CD4-positive, alpha-beta T cell treated with Interleukin-6 for 4 hours (primary cell): Measurements from ENCODE around the gene PSMD1.
"Not testable (repeated sequence)": the region's sequence is repeated elsewhere in the genome, so short reads cannot be mapped to it uniquely, and the experiment has no call there.

Experiments
- DNase-seq: peaks from one replicate; pipeline ENCODE4 v3.0.0-alpha.2; 2020; ENCODE audit warnings: mixed read lengths

PSMD1 gene

GRCh38 chr2:231188506-231189170 is 132.0 kb downstream of the PSMD1 start:
- DNase-seq, result no peak

- no peak for DNase-seq
Observed at GRCh38 chr2:231189171-231189530, 132.5 kb downstream of the PSMD1 start.

GRCh38 chr2:231189571-231190495 is 133.2 kb downstream of the PSMD1 start:
- DNase-seq, result no peak

- DNase-seq, result no peak
Observed at GRCh38 chr2:231190531-231191197, 134.0 kb downstream of the PSMD1 start.

GRCh38 chr2:231191896-231192872 is 135.5 kb downstream of the PSMD1 start:
- DNase-seq, result no peak

- DNase-seq, result no peak
Observed at GRCh38 chr2:231193216-231193615, 136.5 kb downstream of the PSMD1 start.

- no peak for DNase-seq
Observed at GRCh38 chr2:231196592-231196991, 139.9 kb downstream of the PSMD1 start.

GRCh38 chr2:231197196-231197595 is 140.5 kb downstream of the PSMD1 start:
- DNase-seq, result not testable (repeated sequence)

- DNase-seq, result no peak
Observed at GRCh38 chr2:231197706-231198290, 141.1 kb downstream of the PSMD1 start.

- DNase-seq, result peak; percentile 75
Observed at GRCh38 chr2:231198291-231199173, 141.9 kb downstream of the PSMD1 start, which contains the start of gene ARMC9. TSS of gene ARMC9 (plus strand) at chr2:231198631. CDS start at chr2:231206239, 7,608 bp downstream.

GRCh38 chr2:231199219-231199618 is 142.6 kb downstream of the PSMD1 start:
- no peak for DNase-seq

- no peak for DNase-seq
Observed at GRCh38 chr2:231200805-231201474, 144.3 kb downstream of the PSMD1 start.

- no peak for DNase-seq
Observed at GRCh38 chr2:231201475-231201814, 144.8 kb downstream of the PSMD1 start.

GRCh38 chr2:231203087-231203486 is 146.4 kb downstream of the PSMD1 start:
- DNase-seq, result no peak

GRCh38 chr2:231204146-231204545 is 147.5 kb downstream of the PSMD1 start:
- no peak for DNase-seq

GRCh38 chr2:231204581-231204980 is 147.9 kb downstream of the PSMD1 start:
- DNase-seq, result no peak

GRCh38 chr2:231207734-231208133 is 151.1 kb downstream of the PSMD1 start:
- DNase-seq, result no peak

GRCh38 chr2:231210782-231211181 is 154.1 kb downstream of the PSMD1 start:
- DNase-seq, result no peak

- DNase-seq, result no peak
Observed at GRCh38 chr2:231211486-231211885, 154.8 kb downstream of the PSMD1 start.

- DNase-seq, result no peak
Observed at GRCh38 chr2:231212329-231212845, 155.7 kb downstream of the PSMD1 start.
